IPS DF 4.7 (cell line): ENCODE measurements around the gene RNF182.
"Not testable (repeated sequence)": the region's sequence is repeated elsewhere in the genome, so short reads cannot be mapped to it uniquely, and the experiment has no call there.

Experiments
- DNase-seq: peaks from one replicate; pipeline ENCODE4 v3.0.0-alpha.2; 2013; ENCODE audit warnings: low spot score; ENCODE audit errors: extremely low read depth

RNF182 gene, protein sequence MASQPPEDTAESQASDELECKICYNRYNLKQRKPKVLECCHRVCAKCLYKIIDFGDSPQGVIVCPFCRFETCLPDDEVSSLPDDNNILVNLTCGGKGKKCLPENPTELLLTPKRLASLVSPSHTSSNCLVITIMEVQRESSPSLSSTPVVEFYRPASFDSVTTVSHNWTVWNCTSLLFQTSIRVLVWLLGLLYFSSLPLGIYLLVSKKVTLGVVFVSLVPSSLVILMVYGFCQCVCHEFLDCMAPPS

DNA sequence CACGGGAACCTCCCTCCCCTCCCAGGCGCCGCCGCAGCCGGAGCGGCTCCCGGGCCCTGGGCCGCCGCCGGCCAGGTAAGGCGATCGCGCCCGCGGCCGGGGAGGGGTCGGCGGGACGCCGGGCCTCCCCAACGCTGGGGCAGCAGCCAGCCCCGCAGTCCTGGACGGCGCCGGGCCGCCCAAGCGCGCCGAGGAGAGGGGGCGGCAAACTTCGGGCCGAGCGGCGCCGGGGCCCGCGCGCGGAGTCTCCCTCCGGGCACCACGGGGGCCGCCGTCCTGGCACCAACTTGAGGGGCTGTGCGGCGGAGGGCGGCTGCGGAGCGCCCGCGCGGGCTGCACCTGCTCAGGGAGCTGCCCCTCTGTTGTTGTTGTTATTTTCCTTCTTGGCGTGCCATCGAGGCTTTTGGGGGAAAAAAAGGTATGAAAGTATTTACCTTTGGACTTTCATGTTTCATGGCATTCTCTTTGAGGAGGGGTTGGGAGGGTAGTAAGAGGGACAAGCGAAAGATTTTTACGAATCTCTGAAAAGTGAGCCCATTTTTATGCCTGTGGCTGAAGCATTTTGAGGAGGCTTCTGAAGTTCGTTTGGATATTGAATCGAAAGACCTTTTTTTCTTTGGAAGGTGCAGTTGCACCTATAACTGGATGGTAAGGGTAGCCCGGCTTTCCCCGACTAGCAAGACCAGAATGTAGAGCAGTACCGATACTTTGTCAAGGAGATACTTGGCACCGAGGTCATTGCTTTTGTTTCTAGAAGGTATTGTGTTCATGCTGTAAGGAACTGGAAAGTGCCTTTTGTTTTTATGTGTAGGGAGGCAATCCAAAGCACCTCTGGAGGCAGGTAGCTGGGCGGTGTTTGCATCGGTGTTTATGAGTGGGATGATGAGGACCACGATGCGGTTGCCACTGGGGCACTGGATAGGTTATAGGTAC lies at the start of gene RNF182:
TSS of gene RNF182 (plus strand) at position 4 of the 933 bp plus-strand sequence. CDS start 52,168 bp downstream, outside the sequence.
- no peak for DNase-seq

DNA sequence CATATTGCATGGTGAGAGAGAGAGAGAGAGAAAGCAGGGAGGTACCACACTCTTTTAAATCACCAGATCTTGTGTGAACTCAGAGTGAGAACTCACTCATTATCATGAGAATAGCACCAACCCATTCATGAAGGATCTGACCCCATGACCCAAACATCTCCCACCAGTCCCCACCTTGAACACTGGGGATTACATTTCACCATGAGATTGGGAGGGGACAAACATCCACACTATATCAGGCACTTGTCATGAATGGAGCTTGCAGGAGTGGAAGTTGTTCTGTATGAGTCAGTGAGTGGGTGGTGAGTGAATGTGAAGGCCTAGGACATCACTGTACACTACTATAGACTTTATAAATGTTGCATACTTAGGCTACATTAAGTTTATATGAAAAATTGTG lies 47.7 kb upstream of the RNF182 start:
- no peak for DNase-seq

DNA sequence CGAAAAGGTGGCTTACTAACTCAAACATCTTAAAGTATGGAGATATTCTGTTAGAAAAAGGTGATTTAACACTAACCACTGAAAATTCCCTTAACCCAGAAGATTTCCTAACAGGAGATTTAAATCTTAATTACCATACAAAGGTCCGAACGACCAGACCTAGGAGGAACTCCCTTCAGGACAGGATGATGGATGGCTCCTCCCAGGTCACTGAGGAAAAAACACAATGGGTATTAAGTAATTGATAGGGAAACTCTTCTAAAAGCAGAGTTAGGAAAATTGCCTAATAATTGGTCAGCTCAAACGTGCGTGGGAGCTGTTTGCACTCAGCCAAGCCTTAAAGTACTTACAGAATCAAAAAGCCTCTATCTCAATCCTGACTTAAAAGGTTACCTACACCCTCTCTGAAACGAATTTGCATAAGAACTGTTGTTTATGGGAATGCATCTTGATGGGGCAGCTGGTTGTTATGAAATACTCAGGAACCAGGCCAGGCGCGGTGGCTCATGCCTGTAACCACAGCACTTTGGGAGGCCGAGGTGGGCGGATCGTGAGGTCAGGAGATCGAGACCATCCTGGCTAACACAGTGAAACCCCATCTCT lies 44.6 kb upstream of the RNF182 start:
- DNase-seq: not testable (repeated sequence)

DNA sequence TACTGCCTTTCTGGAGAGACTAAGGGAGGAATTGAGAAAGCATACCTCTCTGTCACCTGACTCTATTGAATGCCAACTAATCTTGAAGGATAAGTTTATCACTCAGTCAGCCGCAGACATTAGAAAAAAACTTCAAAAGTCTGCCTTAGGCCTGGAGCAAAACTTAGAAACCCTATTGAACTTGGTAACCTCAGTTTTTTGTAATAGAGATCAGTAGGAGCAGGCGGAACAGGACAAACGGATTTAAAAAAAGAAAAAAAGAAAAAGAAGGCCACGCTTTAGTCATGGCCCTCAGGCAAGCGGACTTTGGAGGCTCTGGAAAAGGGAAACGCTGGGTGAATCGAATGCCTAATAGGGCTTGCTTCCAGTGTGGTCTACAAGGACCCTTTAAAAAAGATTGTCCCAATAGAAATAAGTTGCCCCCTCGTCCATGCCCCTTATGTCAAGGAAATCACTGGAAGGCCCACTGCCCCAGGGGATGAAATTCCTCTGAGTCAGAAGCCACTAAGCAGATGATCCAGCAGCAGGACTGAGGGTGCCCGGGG lies 43.1 kb upstream of the RNF182 start:
- no peak for DNase-seq

DNA sequence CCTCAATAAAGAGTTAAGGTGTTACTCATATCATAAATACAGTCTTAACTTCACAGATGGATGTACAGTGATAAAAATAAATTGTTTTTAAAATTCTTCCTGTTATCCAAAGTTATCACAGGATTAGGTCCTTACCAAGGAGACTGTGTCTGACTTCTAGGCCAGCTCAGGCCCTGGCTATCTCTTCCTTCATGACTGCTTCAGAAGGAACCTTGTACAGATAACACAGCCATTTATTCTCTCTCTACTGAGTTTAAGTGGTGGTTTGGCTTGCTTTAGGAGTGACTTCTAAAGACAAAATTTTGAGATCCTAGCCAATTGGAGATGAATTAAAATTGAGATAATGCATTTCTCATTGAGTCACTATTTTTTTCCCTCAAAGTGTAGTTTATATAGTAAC lies 40.8 kb upstream of the RNF182 start:
- no peak for DNase-seq

DNA sequence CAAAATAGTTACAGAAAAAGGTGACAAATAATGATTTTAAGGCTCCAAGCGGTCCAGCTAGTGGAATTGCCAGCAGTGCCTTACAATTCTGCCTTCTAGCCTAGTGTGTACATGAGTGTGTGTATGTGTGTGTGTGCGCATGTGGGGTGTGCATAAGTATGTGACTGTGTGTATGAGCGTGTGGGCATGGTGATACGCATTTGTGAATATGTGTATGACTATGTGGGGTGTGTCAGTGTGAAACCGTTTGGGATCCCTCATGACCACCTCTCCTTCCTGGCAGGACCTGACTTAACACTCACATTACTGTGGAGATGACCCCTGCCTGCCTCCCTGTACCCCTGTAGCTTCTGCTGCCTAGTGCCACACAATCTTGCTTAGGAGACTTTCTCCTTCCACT lies 40.4 kb upstream of the RNF182 start:
- no peak for DNase-seq

DNA sequence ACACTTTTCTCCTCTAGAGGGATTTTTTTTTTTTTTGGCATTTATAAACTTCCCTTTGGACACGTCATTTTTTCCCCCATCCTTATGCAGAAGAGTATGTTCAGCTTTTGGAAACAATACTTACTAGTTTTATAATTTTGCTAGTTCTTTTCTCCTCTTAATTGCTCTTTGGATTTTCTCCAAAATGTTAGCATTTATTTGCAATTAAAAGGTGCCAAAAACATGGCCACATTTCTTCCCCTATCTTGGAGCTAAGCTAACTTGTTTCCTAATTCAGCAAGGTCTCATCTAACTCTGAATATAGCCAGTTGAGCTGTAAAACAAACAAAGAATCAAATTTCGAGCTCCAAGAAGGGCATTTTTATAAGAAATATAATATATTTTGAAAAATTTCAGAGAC lies 39.2 kb upstream of the RNF182 start:
- DNase-seq: no peak

DNA sequence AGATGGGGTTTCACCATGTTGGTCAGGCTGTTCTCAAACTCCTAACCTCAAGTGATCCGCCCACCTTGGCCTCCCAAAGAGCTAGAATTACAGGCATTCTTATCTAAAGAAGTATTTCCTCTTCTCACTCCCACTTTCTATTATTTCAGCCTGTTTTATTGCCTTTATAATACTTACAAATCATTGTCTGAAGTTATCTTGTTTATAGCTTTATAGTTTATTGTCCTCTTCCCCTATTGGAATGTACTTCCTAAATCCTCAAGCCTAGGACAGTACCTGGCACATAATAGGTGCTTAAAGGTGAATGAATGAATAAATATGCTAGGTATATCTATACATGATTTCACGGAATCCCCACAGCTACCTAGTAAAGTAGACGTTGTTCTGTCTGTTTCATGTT lies 37.8 kb upstream of the RNF182 start:
- no peak for DNase-seq

DNA sequence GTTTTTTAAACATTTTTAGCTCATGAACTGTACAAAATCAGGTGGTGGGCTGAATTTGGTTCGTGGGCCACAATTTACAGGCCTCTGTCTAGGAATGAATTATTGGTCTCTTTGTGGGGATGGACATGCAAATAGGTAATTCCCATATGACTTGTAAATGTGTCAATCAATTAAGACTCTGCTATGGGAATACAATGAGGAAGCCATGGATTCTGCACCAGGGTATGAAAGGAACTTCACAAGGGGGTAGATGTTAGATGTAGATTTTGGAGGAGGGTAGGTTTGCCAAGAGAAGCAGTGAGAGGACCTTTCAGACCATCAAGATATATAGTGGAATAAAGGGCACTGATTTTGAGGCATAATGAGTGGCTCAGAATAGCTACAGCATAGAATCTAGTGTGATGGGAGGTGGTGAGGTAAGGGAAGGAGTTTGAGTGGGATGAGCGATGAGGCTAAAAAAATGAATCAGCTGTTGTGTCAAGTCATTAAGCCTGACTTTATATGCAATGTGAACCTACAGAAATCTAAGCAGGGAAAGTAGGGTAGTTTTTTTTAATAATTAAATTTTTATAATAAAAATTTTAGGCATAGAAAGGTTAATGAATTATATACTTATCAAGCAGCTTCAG lies 32.6 kb upstream of the RNF182 start:
- no peak for DNase-seq

DNA sequence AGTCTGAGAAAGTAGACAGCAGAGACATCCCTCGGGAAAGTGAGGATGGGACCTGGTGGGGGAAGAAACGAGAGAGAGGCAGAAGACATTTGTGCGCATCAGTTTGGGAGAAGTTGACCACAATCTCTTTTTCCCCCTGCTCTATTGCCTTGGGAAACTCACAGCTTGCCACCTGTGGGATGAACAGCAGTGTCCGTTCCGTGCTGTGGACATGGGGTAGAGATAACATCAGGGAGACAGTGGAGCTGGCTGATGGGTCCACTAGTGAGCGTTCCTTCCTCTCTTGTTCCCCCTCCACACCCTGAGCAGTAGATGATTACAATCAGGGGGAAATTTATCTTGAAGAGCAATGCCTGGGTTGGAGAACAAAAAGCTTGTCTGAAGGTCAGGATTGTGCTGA lies 21.8 kb upstream of the RNF182 start:
- no peak for DNase-seq

DNA sequence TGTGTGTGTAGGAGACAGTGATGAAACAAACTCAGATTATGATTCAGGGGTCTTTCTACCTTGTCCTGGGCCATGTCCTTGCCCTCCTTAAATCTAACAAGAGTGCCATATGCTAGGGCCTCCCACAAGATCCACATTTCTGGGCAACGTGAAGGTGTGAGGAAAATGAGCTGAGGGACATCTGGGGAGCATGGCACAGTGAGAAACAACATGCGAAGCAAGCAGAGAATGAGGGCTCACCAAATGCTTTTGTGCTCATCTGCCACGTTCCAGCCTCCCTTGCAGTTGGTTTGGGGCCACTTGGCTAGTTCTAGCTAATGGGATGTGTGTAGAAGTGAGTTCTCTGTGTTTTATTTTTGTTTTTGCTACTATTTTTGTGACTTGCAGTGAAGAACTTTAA lies 21.4 kb upstream of the RNF182 start:
- DNase-seq: no peak

DNA sequence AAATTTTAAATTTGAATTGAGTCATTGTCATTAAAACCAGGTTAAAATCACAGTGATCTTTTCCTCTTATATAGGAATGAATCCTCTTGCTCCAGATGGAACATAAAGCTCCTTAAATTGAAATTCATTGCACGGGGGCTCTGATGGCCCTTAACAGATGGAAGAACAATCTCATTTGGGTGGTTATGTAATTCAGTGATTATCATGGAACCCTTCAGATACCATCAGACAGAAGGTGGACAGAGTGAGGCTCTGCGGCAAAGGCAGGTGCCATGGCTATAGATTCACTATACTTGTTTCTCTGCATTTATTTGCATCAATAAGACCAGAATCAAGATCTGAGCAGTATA lies 17.8 kb upstream of the RNF182 start:
- no peak for DNase-seq

DNA sequence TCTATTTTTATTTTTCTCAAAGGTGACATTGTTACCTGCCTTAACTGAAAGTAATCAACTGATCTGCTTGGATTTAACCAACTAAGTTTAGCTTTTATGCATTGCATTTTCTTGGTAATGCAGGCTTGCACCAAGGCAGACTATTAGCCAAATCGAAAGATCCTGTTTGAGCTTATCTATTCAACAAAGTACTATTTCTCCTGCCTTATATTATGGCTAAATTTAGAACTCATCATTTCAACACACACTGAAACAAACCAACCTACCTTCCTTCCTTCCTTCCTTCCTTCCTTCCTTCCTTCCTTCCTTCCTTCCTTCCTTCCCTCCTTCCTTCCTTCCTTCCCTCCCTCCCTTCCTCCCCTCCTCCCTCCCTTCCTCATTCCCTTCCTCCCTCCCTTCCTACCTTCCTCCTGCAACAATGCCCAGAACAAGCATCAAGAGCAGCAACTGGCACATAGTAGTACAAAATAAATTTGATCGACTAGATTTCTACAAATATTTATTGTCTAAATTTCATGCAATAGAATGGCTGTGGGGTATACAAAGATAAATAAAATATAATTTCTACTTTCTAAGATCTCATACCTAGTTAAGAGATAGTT lies 17.0 kb upstream of the RNF182 start:
- DNase-seq: no peak

DNA sequence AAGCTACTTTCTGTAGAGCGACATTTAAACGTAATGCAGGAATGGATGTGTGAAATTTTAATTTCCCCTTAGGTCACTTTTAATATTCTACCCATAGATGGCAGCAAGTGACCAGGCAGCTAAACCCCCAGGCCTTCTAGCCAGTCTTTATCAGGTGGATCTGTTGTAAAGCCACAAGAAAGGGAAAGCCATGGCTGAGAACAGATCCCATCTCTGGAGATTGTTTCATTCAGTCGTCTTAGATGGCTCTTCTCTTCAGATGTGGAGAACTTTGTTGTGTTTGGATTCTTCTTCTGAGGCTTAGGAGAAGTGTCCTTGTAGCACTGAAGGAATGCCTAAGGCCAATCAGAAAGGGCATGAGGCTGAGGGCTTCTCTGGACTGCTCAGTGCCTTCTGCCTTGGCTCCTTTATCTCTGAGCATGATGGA lies 15.8 kb upstream of the RNF182 start:
- DNase-seq: no peak

DNA sequence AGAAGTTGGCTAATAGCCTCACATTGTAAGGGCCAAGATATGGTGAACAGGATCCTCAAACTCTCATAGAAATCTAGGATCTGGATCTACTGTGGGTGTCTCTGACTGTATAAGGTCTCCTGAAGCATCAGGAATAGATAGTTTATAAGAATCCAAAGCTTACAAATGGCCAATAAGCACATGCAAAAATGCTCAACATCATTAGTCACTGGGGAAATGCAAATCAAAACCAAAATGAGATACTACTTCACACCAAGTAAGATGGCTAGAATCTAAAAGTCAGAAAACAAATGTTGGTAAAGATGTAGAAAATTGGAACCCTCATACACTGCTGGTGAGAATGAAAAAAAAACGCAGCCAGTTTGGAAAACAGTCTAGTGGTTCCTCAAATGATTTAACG lies 14.3 kb upstream of the RNF182 start:
- DNase-seq: no peak

DNA sequence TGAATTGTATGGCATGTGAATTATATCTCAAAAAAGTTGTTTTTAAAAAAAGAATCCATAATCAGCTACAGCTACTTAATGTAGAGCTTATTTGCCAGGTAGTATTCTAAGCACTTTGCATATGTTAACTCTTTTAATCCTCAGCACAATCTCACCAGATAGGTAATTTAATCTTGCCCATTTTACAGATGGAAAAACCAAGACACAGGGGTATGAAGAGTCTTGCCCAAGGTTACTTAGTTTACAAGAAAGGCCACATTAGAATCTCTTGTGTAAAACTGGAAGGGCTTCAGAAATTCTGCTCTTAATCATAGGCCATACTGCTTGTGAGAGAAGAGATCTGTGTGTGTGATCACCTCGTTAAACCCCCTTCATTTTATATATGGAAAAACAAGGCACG lies 13.4 kb upstream of the RNF182 start:
- DNase-seq: no peak

DNA sequence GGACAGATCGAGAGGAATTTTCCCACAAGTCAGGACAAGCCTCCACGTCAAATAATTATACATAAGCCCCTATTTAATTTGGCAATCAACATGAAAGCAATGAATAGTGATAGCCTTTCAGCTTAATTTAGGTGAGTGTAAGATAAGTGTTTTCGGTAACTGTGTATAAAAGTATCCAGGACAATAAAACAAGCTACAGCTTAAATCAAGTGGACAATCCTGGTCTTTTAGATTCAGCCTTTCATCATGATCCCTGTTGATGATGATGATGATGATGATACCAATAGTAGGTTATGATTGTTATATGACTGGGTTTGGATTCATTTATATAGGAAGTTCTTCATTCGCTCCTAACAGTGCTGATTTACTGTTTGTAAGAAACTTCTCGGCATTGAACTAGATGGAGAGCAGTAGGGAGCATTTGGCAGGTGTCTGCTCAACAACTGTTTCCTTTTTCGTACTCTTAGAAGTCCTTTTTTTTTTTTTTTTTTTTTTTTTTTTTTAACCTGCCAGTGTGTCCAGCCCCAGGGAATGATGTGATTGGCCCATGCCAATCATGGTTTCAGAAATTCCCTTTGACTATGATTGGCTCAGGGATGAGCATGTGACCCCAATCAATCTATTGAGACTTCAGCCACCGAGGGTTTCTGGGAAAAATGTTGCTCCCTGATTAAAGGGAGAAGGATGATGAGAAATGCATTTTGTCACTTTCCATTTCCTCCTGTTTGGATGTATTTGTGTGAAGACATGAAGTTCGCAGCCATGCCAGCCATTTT lies 11.3 kb upstream of the RNF182 start:
- no peak for DNase-seq

DNA sequence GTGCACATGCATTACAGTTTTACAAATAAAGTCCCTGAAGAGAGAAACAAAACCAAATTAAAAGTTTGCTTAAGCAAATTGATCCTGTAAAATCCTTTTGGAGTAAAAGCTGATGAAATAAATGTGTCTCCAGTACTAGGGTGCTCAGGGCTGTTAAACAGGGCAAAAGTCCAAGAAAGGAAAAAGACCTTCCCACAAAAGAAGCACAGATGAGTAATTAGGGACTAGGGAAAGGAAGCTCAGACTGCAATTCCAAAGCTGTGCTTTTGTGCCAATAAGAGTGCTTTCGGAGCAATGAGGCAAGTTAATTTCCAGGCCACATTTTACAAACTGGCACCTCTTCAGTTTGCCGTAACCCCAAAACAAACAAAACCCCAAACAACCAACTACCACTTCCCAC lies 10.4 kb upstream of the RNF182 start:
- DNase-seq: no peak

DNA sequence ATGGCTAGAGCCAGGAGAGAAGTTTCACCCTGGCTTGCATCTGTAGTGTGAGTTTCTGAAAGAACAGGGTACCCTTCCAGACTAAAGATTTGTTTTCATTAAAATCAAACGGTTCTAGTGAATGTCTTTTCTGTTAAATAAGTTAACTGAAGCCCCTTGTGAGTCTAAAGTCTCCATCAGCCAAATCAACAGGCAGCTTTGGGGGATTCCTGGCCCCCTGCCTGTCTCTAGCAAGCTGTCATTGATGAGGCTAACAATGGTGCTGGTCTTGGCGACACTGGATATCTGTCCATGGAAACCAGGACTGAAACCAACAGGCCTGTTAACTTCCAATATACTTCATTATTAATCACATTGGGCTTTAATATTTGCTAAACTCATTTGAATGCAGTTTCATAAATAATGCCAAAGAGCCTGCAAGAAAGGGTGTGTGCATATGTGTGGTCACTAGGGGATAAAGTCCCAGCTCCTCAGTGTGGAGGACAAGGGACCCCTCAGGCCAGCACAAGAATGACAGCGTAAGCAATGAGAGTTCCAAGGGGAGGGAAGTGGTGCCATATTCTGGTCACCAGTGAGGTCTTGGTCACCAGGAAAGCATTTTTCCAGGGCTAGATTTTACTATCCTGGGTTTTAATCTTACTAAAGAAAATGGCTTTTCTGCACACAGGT lies 9.1 kb upstream of the RNF182 start:
- no peak for DNase-seq
